Left ventricle myocardium inferior (tissue), 1 donor: ENCODE data around the gene XIRP1. TPM values are rescaled to one million over a fixed set of nuclear protein-coding genes. Genes with fewer than 3 reads are reported as not detected.

Experiments
- DNase-seq: peaks from one replicate; pipeline ENCODE4 v3.0.0-alpha.2; 2020
- H3K27ac ChIP-seq: fragments of 200-600 bp; replicated peaks from 2 replicates; pipeline ENCODE4 v1.8.0; 2021
- H3K27me3 ChIP-seq: fragments of 200-600 bp; 2 replicates; pipeline ENCODE4 v1.8.0; 2021; ENCODE audit warnings: low read depth
- H3K36me3 ChIP-seq: fragments of 200-600 bp; 2 replicates; pipeline ENCODE4 v1.8.0; 2021
- H3K4me1 ChIP-seq: fragments of 200-600 bp; 2 replicates; pipeline ENCODE4 v1.8.0; 2021
- H3K4me3 ChIP-seq: fragments of 200-600 bp; 2 replicates; pipeline ENCODE4 v1.8.0; 2021; ENCODE audit warnings: mild to moderate bottlenecking, moderate library complexity
- H3K9me3 ChIP-seq: fragments of 200-600 bp; replicated peaks from 2 replicates; pipeline ENCODE4 v1.8.0; 2021
- intact Hi-C: fragments of 100-400 bp; cut with micrococcal nuclease; formaldehyde crosslinking; loops from one replicate; pipeline ENCODE4 v1.11.0; 2022
- total RNA-seq: library from RNA; stranded (reverse); fragmentation: NEBNext Ultra II Directional; extraction: Animal tissue kit (Norgen Biotek cat#: 25700); gene quantifications from one replicate; pipeline ENCODE4 v1.2.1, GENCODE V29; 2021
- TF ChIP-seq, protein P1 (sequence below): fragments of 200-600 bp; IDR thresholded peaks from 2 replicates; pipeline ENCODE4 v1.8.0; 2021; ENCODE audit warnings: antibody characterized with exemption, mild to moderate bottlenecking, borderline replicate concordance
- donor health status: DM: no; HTN: yes; CAD: no; lungs with severe emphysema.

The XIRP1 gene
- total RNA-seq, 1 donor from 2014 or later, result 386 TPM

DNA sequence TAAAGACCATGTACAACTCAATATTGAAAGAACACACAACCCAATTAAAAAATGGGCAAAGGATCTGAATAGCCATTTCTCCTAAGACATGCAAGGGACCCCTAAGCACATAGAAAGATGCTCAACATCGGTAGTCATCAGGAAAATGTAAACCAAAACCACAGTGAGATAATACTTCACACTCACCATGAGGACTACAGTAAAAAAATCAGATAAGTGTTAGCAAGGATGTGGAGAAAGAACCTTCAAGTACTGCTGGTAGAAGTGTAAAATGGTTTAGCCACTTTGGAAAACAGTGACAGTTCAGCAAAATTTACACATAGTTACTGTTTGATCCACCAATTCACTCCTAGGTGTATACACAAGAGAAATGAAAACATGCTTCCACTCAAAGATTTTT, 30.1 kb upstream of the XIRP1 start:
- DNase-seq, result no peak
- TF ChIP-seq, protein P1, sequence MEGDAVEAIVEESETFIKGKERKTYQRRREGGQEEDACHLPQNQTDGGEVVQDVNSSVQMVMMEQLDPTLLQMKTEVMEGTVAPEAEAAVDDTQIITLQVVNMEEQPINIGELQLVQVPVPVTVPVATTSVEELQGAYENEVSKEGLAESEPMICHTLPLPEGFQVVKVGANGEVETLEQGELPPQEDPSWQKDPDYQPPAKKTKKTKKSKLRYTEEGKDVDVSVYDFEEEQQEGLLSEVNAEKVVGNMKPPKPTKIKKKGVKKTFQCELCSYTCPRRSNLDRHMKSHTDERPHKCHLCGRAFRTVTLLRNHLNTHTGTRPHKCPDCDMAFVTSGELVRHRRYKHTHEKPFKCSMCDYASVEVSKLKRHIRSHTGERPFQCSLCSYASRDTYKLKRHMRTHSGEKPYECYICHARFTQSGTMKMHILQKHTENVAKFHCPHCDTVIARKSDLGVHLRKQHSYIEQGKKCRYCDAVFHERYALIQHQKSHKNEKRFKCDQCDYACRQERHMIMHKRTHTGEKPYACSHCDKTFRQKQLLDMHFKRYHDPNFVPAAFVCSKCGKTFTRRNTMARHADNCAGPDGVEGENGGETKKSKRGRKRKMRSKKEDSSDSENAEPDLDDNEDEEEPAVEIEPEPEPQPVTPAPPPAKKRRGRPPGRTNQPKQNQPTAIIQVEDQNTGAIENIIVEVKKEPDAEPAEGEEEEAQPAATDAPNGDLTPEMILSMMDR, result no peak
- intact Hi-C loops, result no loop called here

DNA sequence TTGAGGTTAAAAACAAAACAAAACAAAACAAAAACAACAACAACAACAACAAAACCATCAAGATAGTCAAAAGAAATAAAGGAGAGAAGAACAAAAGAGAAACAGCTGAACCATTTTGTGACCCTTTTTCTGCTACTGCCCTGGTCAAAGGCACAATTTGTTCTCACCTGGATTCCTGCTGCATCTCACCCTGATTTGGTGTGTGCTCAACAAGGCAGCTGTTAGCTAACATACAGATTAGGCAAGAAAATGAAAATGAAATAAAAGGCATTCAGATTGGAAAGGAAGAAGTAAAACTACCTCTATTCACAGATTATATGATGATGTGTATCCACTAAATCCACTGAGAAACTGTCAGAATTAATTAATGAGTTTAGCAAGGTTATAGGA, 28.7 kb upstream of the XIRP1 start:
- no peaks in the 10 kb centered on the region for H3K27me3 ChIP-seq
- H3K27ac ChIP-seq, result no peak overlapping the region
- H3K4me1 ChIP-seq, result peaks cover 6% of the 10 kb centered on the region
- no peaks in the 10 kb centered on the region for H3K36me3 ChIP-seq
- TF ChIP-seq, protein P1, result no peak
- no peaks in the 10 kb centered on the region for H3K9me3 ChIP-seq
- intact Hi-C loops, result no loop called here
- no peak for DNase-seq
- no peak overlapping the region for H3K4me3 ChIP-seq

More for the DNA sequence above, 30.1 kb upstream of the XIRP1 start:
- H3K4me3 ChIP-seq, result no peak overlapping the region
- no peaks in the 10 kb centered on the region for H3K9me3 ChIP-seq
- peaks cover 6% of the 10 kb centered on the region for H3K4me1 ChIP-seq
- H3K36me3 ChIP-seq, result no peaks in the 10 kb centered on the region
- H3K27ac ChIP-seq, result no peak overlapping the region
- no peaks in the 10 kb centered on the region for H3K27me3 ChIP-seq

- H3K9me3 ChIP-seq, result no peaks in the 10 kb centered on the region
- peaks cover 6% of the 10 kb centered on the region for H3K4me1 ChIP-seq
- DNase-seq, result no peak
- no peaks in the 10 kb centered on the region for H3K36me3 ChIP-seq
- no peak overlapping the region for H3K27ac ChIP-seq
- intact Hi-C loops, result no loop called here
- TF ChIP-seq, protein P1, result no peak
- no peaks in the 10 kb centered on the region for H3K27me3 ChIP-seq
- H3K4me3 ChIP-seq, result no peak overlapping the region
These were observed 28.2 kb upstream of the XIRP1 start for GRCh38 chr3:39220407-39221140.

- intact Hi-C loops, result no loop called here
- TF ChIP-seq, protein P1, result no peak
- H3K27me3 ChIP-seq, result no peaks in the 10 kb centered on the region
- H3K36me3 ChIP-seq, result no peaks in the 10 kb centered on the region
- H3K27ac ChIP-seq, result no peak overlapping the region
- no peak overlapping the region for H3K4me3 ChIP-seq
- no peak for DNase-seq
- H3K9me3 ChIP-seq, result no peaks in the 10 kb centered on the region
- peaks cover 6% of the 10 kb centered on the region for H3K4me1 ChIP-seq
These were observed 27.3 kb upstream of the XIRP1 start for GRCh38 chr3:39219702-39220101.

DNA sequence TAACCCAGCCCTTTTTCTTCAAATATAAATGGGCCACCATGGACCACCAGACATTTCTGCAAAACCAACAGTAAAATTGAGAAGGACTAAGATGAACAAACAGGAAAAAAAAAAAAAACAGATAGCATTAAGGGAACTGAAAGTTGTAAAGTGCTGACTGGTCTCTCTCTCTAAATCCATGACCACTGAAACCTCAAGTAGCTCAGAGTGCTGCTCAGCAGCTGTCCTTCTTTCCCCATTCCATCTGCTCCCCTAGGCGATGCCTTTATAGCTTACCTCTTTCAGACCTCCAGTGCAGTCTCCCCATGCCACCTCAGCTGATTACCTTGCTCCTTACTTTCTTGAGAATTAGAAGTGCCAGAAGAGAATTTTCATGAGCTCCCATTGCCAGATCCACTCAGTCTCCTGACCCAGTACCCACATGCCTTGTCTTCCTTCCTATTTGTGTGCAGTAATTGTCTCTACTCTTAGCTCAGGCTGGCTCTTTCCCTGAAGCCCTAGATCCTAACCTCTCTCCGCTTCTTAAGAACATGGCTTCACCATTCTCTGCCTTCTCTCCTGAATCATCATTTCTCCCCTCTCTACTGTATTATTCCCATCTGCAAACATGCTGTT, 23.9 kb upstream of the XIRP1 start:
- H3K4me1 ChIP-seq, result peaks cover 6% of the 10 kb centered on the region
- no peaks in the 10 kb centered on the region for H3K9me3 ChIP-seq
- H3K27ac ChIP-seq, result no peak overlapping the region
- intact Hi-C loops, result no loop called here
- H3K27me3 ChIP-seq, result no peaks in the 10 kb centered on the region
- TF ChIP-seq, protein P1, result no peak
- DNase-seq, result no peak
- no peak overlapping the region for H3K4me3 ChIP-seq
- no peaks in the 10 kb centered on the region for H3K36me3 ChIP-seq
